VCaP (cell line): ENCODE results near the gene PLPP2.

Experiments
- H3K27ac ChIP-seq: fragments of 450-650 bp; 2 replicates; pipeline ENCODE4 v1.5.1; 2017
- TF ChIP-seq, protein P1 (sequence below): fragments of 450-650 bp; conservative IDR thresholded peaks from 2 replicates; pipeline ENCODE4 v1.5.1; 2017; ENCODE audit warnings: mild to moderate bottlenecking, moderate library complexity

The PLPP2 gene

DNA sequence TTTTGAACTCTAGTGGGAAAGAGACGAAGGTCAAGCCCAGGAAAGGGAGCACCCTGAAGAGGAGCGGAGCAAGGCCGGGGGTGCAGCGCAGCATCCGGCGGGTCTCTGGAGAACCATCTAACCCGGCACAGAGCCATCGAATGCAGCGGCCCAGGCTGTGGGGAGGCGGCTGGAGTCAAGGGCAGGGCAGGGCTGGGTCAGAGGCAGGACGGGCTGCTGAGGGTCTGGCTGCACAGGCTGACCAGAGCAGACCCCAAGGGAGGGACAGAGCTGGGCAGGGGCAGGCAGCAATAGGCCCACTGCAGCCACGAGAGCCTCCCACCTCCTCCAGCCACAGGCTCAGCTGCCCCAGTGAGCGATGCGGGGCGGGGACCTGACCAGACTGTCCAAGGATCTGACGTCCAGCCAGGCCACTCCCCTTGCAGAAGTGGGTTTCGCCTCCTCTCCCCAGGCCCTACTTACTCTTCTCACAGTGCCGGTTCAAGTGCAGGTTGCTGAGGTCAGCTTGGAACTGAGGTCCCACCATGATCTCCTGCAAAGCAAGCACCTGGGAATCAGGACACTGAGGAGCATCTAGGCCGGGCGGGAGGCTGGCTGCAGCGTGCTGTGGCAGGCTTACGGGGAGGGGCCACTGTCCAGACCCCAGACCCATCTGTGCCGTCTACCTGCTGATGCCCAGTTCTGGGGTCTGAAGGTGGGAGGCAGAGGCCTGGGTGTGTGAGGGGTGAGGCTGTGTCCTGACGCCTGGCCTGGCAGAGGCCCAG lies 34.2 kb upstream of the PLPP2 start:
- no peak overlapping the region for H3K27ac ChIP-seq
- TF ChIP-seq, protein P1, sequence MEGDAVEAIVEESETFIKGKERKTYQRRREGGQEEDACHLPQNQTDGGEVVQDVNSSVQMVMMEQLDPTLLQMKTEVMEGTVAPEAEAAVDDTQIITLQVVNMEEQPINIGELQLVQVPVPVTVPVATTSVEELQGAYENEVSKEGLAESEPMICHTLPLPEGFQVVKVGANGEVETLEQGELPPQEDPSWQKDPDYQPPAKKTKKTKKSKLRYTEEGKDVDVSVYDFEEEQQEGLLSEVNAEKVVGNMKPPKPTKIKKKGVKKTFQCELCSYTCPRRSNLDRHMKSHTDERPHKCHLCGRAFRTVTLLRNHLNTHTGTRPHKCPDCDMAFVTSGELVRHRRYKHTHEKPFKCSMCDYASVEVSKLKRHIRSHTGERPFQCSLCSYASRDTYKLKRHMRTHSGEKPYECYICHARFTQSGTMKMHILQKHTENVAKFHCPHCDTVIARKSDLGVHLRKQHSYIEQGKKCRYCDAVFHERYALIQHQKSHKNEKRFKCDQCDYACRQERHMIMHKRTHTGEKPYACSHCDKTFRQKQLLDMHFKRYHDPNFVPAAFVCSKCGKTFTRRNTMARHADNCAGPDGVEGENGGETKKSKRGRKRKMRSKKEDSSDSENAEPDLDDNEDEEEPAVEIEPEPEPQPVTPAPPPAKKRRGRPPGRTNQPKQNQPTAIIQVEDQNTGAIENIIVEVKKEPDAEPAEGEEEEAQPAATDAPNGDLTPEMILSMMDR, result no peak

DNA sequence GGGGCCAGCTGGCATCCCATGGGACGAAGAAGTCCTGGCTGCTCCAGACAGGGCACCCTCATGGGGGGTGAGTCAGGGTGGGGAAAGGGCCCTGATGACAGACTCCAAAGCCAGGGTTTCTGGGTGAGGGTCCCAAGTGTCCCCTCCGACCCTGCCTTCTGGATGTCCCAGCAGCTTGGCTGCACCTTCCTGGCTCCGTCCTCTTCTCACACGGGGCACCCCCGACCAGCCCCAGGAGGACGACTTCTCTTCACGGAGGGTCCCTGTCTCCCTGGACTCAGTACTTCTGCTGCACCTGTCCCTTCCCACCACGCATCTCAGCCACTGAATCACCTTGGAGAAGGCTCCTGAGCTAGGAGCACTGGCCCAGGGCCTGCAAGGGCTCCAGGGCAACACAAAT lies 33.5 kb upstream of the PLPP2 start:
- H3K27ac ChIP-seq, result no peak overlapping the region
- TF ChIP-seq, protein P1, result no peak

DNA sequence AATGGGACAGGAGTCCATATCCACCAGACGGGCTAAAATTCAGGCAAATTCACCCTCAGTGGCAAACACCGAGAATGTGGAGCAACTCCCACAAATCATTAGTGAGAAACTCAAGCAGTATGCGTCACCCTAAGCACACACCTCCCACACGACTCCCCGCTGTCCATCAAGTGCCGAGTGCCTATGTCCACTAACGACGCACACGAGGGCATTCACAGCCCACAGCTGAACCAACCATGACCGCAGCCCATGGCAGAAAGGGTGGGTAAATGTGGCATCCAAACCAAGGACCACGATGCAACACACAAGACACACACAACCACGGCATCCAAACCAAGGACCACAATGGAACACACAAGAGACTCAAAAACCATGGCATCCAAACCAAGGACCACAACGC lies 31.4 kb upstream of the PLPP2 start:
- no peak overlapping the region for H3K27ac ChIP-seq
- TF ChIP-seq, protein P1, result no peak

DNA sequence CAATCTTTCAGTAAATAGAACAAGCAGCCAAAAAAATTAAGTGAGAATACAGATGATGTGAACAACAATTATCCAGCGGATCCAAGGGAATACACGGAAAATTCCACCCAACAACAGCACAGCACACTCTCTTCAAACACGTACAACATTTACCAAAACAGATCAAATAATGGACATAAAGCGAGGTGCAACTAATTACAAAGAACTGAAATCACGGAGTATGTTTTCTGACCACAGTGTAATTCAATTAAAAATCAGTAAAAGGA lies 27.2 kb upstream of the PLPP2 start:
- H3K27ac ChIP-seq, result no peak overlapping the region
- TF ChIP-seq, protein P1, result no peak

DNA sequence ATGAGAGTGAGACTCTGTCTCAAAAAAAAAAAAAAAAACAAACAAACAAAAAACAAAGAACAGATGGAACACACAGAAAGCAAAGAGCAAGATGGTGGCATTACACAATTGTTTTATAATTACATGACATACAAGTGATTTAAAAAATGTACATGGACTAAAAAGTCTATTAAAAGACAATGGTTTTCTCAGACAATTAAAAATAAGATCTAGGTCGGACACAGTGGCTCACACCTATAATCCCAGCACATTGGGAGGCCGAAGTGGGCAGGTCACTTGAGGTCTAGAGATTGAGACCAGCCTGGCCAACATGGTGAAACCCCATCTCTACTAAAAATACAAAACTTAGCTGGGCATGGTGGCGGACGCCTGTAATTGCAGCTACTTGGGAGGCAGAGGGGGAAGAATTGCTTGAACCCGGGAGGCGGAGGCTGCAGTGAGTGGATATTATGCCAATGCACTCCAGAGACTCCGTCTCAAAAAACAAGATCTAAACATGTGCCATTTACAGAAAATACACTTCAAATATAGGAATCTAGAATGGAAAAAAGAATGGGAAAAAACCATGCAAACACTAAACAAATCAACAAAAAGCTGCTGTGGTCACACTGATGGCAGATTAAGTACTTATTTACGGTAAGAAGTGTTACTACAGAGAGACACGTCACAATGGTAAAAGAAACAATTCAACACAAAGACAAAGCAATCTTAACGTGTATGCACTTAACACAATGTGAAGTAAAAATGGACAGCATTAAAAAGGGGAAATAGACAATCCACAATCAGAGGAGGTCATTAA lies 26.7 kb upstream of the PLPP2 start:
- H3K27ac ChIP-seq, result no peak overlapping the region
- TF ChIP-seq, protein P1, result no peak

DNA sequence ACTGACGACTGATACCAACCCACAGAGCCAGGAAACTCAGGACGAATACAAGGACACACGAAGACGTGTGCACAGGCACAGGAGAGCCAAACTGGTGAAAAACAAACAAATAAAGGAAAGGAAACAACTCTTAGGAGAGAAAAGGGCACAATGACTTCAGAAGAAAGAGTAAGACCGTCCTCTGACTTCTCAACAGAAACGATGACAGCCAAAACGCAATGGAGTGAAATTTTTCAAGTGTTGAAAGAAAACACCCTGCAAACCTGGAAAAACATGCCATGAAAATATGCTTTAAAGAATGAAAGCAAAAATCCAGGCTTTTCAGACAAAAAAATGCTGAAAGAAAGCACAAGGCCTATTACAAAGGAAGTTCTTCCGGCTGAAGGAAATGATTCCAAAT lies 24.6 kb upstream of the PLPP2 start:
- H3K27ac ChIP-seq, result no peak overlapping the region
- TF ChIP-seq, protein P1, result no peak

DNA sequence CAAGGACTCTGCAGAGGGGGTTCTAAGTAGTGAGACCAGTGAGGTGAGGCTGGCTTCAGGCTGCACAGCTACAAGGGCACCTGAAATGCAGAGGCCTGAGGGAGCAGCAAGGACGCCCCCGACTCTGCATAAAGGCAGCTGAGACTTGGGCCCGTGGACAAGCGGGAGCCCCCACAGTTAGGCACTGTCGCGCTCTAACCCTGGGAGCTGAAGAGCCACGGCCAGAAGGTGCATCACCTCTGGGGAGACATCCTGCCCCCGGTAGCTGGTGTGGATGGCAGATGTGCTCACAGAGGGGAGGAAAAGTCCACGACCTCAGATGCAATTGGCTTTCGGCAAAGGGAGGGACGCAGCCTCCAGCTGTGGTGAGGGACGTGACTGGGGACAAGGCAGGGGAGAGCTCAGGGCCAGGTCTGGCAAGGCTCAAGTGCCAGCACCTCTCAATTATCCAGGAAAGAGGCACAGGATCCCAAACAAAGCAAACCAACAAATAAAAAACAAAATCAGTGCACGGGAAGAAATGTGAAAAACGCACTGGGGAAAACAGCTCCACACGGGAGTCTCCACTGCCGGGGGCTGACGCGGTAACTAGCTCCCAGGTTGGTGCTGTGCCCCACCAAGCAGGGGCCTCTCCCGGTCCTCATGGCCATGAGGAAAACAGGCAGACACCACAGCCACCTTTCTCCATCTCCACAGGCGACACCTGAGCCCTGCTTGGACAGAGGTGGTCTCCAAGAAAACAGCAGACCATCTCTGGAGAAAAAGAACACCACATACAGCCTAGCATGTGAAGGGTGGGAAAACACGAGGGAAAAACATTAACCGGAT lies 23.0 kb upstream of the PLPP2 start:
- no peak overlapping the region for H3K27ac ChIP-seq
- TF ChIP-seq, protein P1, result no peak
